HG02759 (cell line): ENCODE measurements around the gene PITPNM3.

ENCODE experiments used
- ATAC-seq: cut with Tn5 transposase; IDR thresholded peaks from one replicate; pipeline ENCODE4 v1.9.1; 2021; ENCODE audit warnings: mild to moderate bottlenecking, moderate library complexity; ENCODE audit not compliant: unreplicated experiment

Gene PITPNM3

DNA sequence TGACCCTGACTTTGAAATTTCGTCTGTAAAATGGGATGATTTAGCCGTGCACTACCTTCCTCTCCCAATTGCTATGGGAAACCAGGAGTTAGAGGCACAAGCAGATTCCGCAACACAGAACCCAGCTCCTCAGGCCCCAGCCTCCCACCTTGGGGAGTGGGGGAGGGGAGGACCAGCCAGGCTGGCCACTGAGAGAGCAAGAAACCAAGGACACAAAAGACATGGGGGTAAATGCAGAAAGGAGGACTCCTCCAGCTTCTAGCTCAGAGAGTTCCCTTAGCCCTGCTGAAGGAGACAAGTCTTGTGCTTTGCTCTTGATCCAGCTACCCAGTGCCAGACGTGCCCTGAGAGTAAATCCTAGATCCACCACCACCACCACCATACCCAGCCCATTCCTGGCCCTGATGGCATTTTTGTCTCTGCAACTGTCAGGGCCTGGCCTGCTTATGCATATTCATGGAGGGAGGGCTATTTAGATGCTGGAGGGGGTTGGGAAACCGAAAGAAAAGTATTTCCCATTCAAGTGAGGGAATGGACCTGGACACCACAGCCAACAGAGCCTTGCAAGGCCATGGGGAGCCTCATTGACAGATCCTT is 25.9 kb downstream of the PITPNM3 start:
- ATAC-seq: no peak

DNA sequence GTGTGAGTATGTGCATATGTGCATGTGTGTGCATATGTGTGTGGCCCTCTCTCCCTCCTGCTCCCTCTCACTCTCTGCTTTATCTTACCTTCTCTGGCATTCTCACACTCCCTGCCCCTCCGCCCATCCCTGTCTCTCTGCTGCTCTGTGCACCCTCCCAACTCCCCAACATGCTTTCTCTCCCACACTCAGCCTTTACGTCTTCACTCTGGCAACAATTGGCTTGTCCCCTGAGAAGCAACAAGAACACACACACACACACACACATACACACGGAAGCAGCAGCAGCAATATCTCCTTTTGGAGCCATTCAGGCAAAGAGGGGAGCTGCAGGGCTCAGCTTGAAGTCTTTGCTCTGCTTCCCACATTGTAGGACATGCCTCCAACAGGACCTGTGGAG is 27.8 kb downstream of the PITPNM3 start:
- ATAC-seq: no peak

GRCh38 chr17:6526362-6527152 is 29.8 kb downstream of the PITPNM3 start:
- no peak for ATAC-seq

- ATAC-seq: no peak
Measured at GRCh38 chr17:6525731-6526130, 30.6 kb downstream of the PITPNM3 start.

DNA sequence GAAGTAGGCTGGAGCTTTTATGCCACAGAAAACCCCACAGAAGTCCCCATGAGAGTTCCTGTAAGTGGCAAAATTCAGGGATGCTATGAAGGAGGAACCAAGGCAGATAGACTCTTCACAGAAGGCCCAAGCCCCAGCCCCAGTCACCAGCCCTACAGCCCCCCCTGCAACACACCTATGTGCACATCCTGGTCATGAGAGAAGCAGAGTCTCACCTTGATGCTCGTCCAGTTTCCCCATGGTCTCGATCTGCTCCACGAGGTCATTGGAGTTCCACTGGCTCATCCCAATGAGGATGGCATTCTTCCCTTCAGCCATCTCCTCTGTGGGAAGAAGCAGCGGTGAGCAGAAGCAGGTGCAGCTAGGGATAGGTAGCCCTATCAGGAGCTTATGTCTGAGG is 31.2 kb downstream of the PITPNM3 start:
- ATAC-seq: no peak

GRCh38 chr17:6524520-6524919 is 31.8 kb downstream of the PITPNM3 start:
- no peak for ATAC-seq

DNA sequence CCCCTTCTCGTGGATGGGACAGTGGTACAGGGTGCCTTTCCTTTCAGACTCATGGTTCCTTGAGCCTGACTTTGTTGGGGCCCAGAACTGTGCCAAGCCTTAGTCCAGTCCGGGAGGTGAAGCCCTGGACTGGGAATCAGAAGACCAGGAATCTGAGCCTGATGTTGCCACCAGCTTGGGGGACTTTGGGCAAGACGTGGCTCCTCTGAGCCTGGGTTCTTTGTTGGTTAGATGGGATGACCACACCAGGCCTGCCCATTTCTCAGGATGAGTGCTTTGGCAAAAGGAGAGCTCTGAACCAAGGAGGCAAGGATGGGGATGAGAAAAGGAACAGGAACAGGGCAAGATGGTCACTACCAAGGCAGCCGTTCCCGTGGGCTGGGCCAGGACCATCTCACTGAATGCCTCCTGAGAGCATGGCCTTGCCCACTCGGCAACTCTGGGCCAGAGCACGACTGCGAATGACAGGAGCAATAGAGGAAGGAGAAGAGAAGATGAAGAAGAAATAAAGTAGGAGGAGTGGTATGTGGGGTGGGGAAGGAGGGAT is 32.5 kb downstream of the PITPNM3 start:
- ATAC-seq: no peak

DNA sequence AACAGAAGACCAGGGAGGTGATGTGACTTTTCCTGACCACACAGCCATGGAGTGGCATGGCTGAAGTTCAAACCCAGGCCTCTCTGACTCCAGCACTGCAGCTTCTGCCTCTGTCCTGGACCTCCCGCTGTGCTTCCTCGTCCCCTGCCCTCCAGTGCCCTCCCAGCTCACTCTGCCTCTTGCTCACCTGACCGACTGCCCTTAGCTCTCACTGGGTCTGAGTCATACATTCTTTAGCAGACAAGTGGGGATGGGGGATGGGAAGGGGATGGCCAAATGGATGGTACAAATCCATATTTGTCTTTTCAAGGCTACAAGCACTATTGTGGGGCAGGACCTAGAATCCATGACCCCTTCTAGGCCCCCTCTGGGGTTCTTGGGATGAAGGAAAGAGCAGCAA is 33.0 kb downstream of the PITPNM3 start:
- no peak for ATAC-seq

DNA sequence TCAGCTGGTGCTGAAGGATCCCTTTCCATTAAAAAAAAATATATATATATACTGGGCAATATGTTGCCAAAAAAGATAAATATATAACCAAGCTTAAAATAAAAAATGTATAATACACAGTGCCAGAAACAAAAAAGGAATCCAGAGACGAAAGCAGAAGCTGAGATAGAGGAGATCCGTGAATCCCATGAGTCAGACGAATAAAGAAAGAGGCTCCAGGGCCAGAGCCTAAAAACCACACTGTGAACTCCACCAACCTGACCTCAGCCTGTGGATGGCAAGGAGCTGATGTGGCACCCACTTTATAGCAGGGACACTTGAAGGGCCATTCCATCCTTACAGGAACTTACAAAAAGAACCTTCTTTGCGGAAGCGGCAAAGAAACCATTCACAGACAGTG is 34.8 kb downstream of the PITPNM3 start:
- no peak for ATAC-seq

DNA sequence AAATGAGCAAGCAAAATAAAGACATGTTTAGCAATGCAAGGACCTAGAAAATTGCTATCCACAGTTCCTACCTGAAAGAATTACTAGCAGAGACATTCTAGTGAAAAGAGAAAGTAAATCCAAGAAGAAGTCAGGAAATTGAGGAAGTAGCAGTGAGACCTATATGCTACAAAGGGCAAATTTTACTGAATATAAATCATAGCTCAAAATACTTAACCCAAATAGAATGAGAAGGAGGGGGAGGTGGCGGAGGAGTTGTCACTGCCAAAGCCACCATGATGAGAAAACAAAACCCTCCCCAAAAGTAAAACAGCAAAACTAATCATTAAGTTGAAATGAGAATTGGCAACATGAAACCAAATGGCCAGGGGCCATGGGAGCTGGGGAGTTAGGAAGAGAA is 39.3 kb downstream of the PITPNM3 start:
- no peak for ATAC-seq

DNA sequence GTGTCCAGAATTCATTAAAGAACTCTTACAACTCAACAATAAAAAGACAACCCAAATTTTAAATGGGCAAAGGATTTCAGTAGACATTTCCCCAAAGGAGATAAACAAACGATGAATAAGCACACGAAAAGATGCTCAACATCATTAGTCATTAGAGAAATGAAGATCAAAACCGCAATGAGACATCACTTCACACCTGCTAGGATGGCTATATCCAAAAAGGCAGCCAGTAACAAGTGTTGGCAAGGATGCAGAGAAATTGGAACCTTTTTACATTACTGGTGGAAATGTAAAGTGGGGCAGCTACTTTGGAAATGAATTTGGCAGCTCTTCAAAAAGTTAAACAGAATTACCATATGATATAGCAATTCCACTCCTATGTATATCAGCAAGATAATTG is 42.0 kb downstream of the PITPNM3 start:
- ATAC-seq: no peak

DNA sequence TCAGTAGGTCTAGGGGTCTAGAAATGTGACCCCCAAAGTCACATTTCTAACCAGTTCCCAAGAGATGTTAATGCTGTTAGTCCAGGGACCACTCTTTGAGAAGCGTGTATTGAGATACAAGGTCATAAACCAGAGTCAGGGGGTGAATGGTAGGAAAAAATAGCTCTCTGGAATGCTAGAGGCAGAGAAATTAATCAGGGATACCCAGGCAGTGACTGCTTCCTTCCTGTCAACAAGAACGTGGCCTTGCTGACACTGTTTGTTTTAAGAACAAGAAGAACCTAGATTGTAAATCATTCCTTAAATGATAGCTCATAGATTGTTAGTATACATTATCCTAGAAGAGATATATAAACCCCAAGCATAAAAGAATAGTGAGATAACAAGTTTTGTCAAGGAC is 43.8 kb downstream of the PITPNM3 start:
- ATAC-seq: no peak

- no peak for ATAC-seq
Measured at GRCh38 chr17:6510321-6510977, 45.9 kb downstream of the PITPNM3 start.

GRCh38 chr17:6509921-6510320 is 46.4 kb downstream of the PITPNM3 start:
- ATAC-seq: no peak

DNA sequence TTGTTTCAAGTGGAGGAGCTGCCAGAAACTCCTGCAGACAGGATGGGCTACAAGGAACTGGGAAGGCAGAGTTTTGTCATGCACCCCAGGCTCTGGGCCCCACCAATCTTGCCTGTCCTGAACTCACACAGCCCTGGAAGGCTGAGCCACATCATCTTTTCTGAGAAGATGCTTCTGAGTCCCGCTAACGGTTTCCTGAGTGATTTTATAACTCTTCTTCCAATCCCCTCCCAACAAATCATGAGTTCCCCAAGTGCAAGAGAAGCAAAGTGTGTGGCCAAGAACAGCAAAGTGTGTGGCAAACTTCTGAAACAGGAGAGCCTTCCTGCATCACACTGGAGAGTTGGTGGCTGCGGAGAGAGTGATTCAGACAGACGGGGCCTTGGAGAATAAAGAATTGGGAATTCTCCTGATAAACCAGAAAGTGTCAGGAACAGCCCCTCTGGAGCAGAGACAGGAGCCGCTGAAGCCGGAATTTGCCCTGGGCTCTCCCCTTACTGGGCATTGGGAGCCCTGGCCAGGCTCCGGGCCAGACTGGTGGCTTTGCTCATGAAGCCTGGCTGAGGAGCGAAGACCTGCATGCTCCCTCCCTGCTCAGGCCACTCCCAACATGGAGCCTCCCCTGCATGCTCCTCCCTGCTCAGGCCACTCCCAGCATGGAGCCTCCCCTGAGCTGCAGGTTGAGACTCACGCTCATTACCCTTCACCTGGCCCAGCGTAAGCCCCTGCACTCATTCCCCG is 47.2 kb downstream of the PITPNM3 start:
- no peak for ATAC-seq

DNA sequence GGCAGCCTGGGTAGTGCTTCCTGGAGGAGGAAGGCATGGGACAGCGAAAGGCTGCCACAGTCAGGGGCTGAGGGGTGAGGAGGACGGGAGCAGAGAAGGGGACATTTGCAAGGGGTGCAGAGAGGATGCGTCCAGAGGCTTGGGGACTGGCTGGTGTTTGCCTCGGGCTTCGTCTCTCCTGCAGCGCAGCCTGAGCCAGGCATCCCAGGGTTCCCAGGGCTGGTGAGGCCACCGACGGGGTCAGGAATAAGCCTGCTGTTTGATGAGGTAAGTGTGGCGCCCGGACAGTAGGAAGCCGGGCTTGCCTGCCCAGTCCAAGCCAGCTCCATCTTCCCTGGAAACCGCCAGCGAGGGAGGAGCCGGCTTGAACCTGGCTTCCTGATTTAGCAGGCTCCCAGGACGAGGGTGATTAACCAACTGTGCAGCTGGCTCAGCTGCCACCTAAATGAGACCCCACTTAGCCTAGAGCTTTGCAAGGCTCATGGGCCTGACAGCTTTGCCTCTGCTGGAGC is 47.8 kb downstream of the PITPNM3 start:
- no peak for ATAC-seq

DNA sequence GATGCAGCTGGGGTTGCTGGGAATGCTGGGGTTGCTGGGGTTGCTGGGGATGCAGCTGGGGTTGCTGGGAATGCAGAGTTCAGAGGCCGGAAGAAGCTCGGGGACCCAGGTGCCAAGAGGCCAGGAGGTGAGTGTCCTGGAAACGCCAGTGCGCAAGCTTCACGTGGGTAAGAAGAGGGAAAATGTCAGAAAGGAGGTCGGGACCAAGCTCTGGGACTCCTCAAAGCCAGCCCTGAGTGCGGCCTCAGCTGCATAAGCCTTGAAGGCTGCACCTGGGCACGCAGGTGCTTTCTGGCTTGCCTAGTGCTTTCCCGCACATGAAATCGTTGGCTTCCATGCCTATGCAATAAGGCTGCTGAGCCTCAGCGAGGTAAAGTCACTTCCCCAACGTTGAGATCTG is 48.3 kb downstream of the PITPNM3 start:
- ATAC-seq: no peak

DNA sequence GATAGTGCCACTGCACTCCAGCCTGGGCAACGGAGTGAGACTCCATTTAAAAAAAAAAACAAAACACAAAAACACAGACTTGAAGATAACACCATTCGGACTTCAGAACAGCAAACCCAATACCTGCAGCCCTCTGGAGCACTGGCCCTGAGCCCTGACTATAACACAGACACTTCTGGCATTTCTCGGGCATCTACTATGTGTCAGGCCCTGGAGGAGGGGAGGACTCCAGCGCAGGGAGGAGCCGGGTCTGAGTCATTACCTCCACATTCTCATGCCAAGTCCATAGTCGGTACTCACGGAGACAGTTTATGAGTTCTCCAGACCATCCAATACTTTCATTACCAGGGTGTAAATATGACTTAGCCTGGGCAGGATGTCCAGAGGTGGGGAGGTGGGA is 48.8 kb downstream of the PITPNM3 start:
- no peak for ATAC-seq

- no peak for ATAC-seq
Measured at GRCh38 chr17:6506679-6507231, 49.6 kb downstream of the PITPNM3 start.

DNA sequence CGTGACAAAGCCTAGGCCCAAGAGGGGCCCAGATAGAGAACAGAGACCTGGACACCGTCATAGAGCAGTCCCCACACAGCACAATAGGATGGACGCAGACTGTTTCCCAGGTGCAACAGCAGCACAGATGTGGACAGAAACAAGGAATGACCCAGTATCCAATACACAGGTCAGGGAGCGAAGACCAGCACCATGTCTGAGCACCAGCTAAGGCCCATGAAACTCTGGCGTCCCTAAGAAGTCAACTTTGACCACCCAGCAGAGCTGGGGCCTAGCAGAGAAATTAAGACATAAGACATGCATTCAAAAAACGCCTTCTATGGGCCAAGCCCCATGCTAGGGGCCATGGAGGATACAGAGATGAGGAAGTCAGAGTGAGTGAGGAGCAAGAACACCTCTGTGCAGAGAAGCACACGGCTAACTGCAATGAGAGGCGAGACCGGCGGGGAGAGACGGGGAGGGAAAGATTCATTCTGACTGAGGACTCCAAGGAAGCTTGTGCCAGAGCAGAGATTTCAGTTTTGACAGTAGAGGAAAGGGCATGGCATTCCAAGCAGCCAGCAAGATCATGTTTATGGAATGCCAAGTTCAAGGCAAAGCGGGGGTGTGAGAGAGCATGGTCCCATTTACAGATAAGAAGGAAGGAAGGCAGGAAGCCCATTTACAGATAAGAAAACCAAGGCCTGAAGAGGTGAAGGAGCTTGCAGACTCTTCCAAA is 50.8 kb downstream of the PITPNM3 start:
- no peak for ATAC-seq
